OCI-LY1 (cell line): ENCODE data around the gene CLECL1.
A peak's percentile ranks its signal among the peaks of the same experiment; 100 is the strongest.

Experiments used
- H2AFZ ChIP-seq: fragments of 200-600 bp; sonication (generic), shearing (Covaris generic); 2 replicates; pipeline ENCODE4 v1.6.0; 2014; ENCODE audit warnings: antibody characterized with exemption, mild to moderate bottlenecking, low read length
- H3F3A ChIP-seq: fragments of 200-600 bp; sonication (generic), shearing (Covaris generic); 2 replicates; pipeline ENCODE4 v1.6.0; 2014; ENCODE audit warnings: mild to moderate bottlenecking, antibody characterized with exemption, low read length, moderate library complexity; ENCODE audit not compliant: insufficient read depth
- H3K27ac ChIP-seq: fragments of 200-600 bp; sonication (generic); 2 replicates; pipeline ENCODE4 v1.5.1; 2014; ENCODE audit warnings: low read length, mixed run types, mild to moderate bottlenecking, low read depth; ENCODE audit not compliant: poor library complexity, severe bottlenecking
- H3K27me3 ChIP-seq: fragments of 200-600 bp; sonication (generic); 2 replicates; pipeline ENCODE4 v1.6.0; 2014; ENCODE audit warnings: antibody characterized with exemption, mild to moderate bottlenecking, low read length, moderate library complexity; ENCODE audit not compliant: insufficient read depth
- H3K36me3 ChIP-seq: fragments of 200-600 bp; sonication (generic); 2 replicates; pipeline ENCODE4 v1.6.1; 2014; ENCODE audit warnings: mild to moderate bottlenecking, antibody characterized with exemption, low read length, moderate library complexity, mixed read lengths; ENCODE audit not compliant: insufficient read depth
- H3K4me1 ChIP-seq: fragments of 200-600 bp; sonication (generic); 2 replicates; pipeline ENCODE4 v1.5.1; 2014; ENCODE audit warnings: mild to moderate bottlenecking, low read length, moderate library complexity; ENCODE audit not compliant: insufficient read depth, severe bottlenecking
- H3K4me2 ChIP-seq: fragments of 200-600 bp; sonication (generic), shearing (Covaris generic); 2 replicates; pipeline ENCODE4 v1.6.1; 2014; ENCODE audit warnings: low read length
- H3K4me3 ChIP-seq: fragments of 200-600 bp; sonication (generic); 2 replicates; pipeline ENCODE4 v1.5.1; 2014; ENCODE audit warnings: low read length, low read depth, mild to moderate bottlenecking, mixed read lengths; ENCODE audit not compliant: poor library complexity, severe bottlenecking
- H3K79me2 ChIP-seq: fragments of 200-600 bp; shearing (Covaris generic); 2 replicates; pipeline ENCODE4 v1.6.1; 2016; ENCODE audit warnings: mixed run types, low read length, mixed read lengths; ENCODE audit not compliant: insufficient read depth
- H3K9ac ChIP-seq: fragments of 200-600 bp; sonication (generic), shearing (Covaris generic); 2 replicates; pipeline ENCODE4 v1.6.1; 2014; ENCODE audit warnings: mild to moderate bottlenecking, low read length, mixed read lengths
- H3K9me2 ChIP-seq: fragments of 200-600 bp; sonication (generic), shearing (Covaris generic); 2 replicates; pipeline ENCODE4 v1.6.1; 2014; ENCODE audit warnings: low read depth, mild to moderate bottlenecking, low read length, mixed read lengths
- H3K9me3 ChIP-seq: fragments of 200-600 bp; shearing (Covaris generic); 2 replicates; pipeline ENCODE4 v1.6.1; 2014; ENCODE audit warnings: low read length, mixed read lengths
- H4K20me1 ChIP-seq: fragments of 200-600 bp; sonication (generic), shearing (Covaris generic); 2 replicates; pipeline ENCODE4 v1.6.0; 2016; ENCODE audit warnings: mild to moderate bottlenecking, low read length; ENCODE audit not compliant: insufficient read depth
- CTCF ChIP-seq: fragments of 200-600 bp; sonication (generic), shearing (Covaris generic); IDR thresholded peaks from 2 replicates; pipeline ENCODE4 v1.5.1; 2017; ENCODE audit warnings: mild to moderate bottlenecking, antibody characterized with exemption, low read length, moderate library complexity, mixed read lengths
- EZH2 ChIP-seq: fragments of 200-600 bp; sonication (generic), shearing (Covaris generic); IDR thresholded peaks from 2 replicates; pipeline ENCODE4 v1.8.0; 2017; ENCODE audit warnings: borderline replicate concordance, mixed run types, mild to moderate bottlenecking, antibody characterized with exemption, low read length, moderate library complexity, mixed read lengths

The CLECL1 gene

GRCh38 chr12:9735601-9736000 lies 2.7 kb upstream of the CLECL1 start:
- peaks cover 21% of the 10 kb centered on the region for H3K79me2 ChIP-seq
- H3K9ac ChIP-seq = no peak overlapping the region
- H3K4me2 ChIP-seq = no peak overlapping the region
- H3K27ac ChIP-seq = peak overlapping the region; percentile 57
- peaks cover 64% of the 10 kb centered on the region for H3K4me1 ChIP-seq
- no peaks in the 10 kb centered on the region for H4K20me1 ChIP-seq
- TF ChIP-seq CTCF (no peak), EZH2 (no peak)
- no peaks in the 10 kb centered on the region for H3K9me3 ChIP-seq
- no peak overlapping the region for H2AFZ ChIP-seq
- no peak overlapping the region for H3K4me3 ChIP-seq
- no peaks in the 10 kb centered on the region for H3K36me3 ChIP-seq
- H3K9me2 ChIP-seq = no peaks in the 10 kb centered on the region
- no peaks in the 10 kb centered on the region for H3K27me3 ChIP-seq
- no peaks in the 10 kb centered on the region; the same call in 1 of the 2 replicates for H3F3A ChIP-seq

DNA sequence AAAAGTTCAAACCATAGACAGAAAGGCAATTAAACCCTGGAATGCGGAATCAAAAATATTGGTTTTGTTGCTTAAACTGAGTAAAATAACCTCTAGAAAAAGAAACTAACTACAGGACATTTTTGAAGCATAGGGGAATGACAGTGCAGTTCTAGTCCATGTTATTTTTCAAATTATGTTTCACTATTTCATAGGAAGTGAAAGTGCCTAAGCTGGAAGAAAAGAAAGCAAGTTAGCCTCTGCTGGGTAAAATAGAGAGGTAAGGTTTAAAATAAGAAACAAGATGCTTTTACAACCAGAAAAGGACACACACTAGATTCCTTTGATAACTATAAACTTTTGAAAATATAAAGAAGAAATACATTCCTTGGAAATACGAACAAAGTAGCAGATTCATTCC lies 1.1 kb downstream of the CLECL1 start:
- Histone ChIP-seq H3K79me2 (peaks cover 55% of the 10 kb centered on the region), H2AFZ (no peak overlapping the region), H3K4me2 (peak overlapping the region; percentile 77), H3K27me3 (no peaks in the 10 kb centered on the region), H4K20me1 (no peaks in the 10 kb centered on the region), H3K4me1 (peaks cover 65% of the 10 kb centered on the region), H3F3A (0 out of 2 replicates have a peak, but pooled peaks cover 4% of the 10 kb centered on the region), H3K9me3 (no peaks in the 10 kb centered on the region), H3K36me3 (0 out of 2 replicates have a peak, but pooled peaks cover 8% of the 10 kb centered on the region), H3K4me3 (peak overlapping the region; percentile 71), H3K9ac (peak overlapping the region; percentile 85), H3K9me2 (no peaks in the 10 kb centered on the region), H3K27ac (peak overlapping the region; percentile 92)
- no peak for TF ChIP-seq EZH2
- no peak for TF ChIP-seq CTCF

DNA sequence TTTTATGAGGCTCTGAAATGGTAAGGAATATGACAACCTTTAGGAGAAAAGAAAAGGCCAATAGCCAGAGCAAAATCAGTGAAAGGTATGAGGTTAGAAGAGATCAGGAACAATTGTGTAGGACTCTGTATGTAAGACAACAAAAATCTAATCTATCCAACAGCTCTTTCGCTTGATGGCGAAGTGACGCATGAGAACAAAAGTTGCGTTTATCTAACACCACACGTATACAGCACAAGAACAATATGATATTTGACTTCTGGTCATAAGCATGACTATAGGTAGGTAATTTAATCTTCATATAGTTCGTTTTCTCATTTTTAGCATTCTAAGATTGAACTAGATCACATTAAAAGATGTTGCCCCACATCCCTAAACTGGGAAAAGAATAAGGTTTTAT lies 1.5 kb downstream of the CLECL1 start:
- H3K79me2 ChIP-seq = peaks cover 58% of the 10 kb centered on the region
- TF ChIP-seq CTCF (no peak), EZH2 (no peak)
- peak overlapping the region; percentile 71 for H3K4me3 ChIP-seq
- 0 out of 2 replicates have a peak, but pooled peaks cover 8% of the 10 kb centered on the region for H3K36me3 ChIP-seq
- H3K4me2 ChIP-seq = peak overlapping the region; percentile 77
- H3K27ac ChIP-seq = peak overlapping the region; percentile 92
- H2AFZ ChIP-seq = no peak overlapping the region
- H3K9me3 ChIP-seq = no peaks in the 10 kb centered on the region
- 0 out of 2 replicates have a peak, but pooled peaks cover 4% of the 10 kb centered on the region for H3F3A ChIP-seq
- H3K27me3 ChIP-seq = no peaks in the 10 kb centered on the region
- H3K9ac ChIP-seq = peak overlapping the region; percentile 85
- H3K9me2 ChIP-seq = no peaks in the 10 kb centered on the region
- no peaks in the 10 kb centered on the region for H4K20me1 ChIP-seq
- peaks cover 61% of the 10 kb centered on the region for H3K4me1 ChIP-seq
